ENCODE measurements around the gene CRB2. TPM values are rescaled to one million over a fixed set of nuclear protein-coding genes. Genes with fewer than 3 reads are reported as not detected.

CRB2 gene
- total RNA-seq, 2 experiments from 2014 or later, result not detected

DNA sequence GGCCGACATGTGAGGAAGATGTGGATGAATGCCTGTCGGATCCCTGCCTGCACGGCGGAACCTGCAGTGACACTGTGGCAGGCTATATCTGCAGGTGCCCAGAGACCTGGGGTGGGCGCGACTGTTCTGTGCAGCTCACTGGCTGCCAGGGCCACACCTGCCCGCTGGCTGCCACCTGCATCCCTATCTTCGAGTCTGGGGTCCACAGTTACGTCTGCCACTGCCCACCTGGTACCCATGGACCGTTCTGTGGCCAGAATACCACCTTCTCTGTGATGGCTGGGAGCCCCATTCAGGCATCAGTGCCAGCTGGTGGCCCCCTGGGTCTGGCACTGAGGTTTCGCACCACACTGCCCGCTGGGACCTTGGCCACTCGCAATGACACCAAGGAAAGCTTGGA lies 14.1 kb downstream of the CRB2 start:
- DNase-seq, result no peak
- ATAC-seq, result no peak
- H3K4me1 Mint-ChIP-seq (ENCODE audit: low read depth), result peaks cover 7% of the 10 kb centered on the region
- ChIA-PET POLR2A (no interaction called here), CTCF (interaction anchor here (0.7 kb wide), 1 partner anchor 20 kb away, joined by 3 read pairs; no protein-coding TSS in a partner anchor)
- no peak overlapping the region for H3K4me3 Mint-ChIP-seq
- no peaks in the 10 kb centered on the region for H3K9me3 Mint-ChIP-seq (ENCODE audit: insufficient read depth)
- H3K36me3 Mint-ChIP-seq (ENCODE audit: low read depth), result no peaks in the 10 kb centered on the region
- H3K27ac Mint-ChIP-seq, result no peak overlapping the region
- peaks cover 35% of the 10 kb centered on the region for H3K27me3 Mint-ChIP-seq (ENCODE audit: low read depth)

DNA sequence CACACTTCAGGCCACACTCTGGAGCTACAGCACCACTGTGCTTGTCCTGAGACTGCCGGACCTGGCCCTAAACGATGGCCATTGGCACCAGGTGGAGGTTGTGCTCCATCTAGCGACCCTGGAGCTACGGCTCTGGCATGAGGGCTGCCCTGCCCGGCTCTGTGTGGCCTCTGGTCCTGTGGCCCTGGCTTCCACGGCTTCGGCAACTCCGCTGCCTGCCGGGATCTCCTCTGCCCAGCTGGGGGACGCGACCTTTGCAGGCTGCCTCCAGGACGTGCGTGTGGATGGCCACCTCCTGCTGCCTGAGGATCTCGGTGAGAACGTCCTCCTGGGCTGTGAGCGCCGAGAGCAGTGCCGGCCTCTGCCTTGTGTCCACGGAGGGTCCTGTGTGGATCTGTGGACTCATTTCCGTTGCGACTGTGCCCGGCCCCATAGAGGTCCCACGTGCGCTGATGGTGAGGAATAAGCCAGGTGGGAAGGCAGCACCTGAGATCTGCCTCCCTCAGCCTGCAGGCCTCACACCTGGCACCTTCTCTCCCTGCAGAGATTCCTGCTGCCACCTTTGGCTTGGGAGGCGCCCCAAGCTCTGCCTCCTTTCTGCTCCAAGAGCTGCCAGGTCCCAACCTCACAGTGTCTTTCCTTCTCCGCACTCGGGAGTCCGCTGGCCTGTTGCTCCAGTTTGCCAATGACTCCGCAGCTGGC lies 14.7 kb downstream of the CRB2 start:
- ATAC-seq (no peak), DNase-seq (no peak)
- H3K27me3 Mint-ChIP-seq (ENCODE audit: low read depth), result peaks cover 34% of the 10 kb centered on the region
- peaks cover 8% of the 10 kb centered on the region for H3K4me1 Mint-ChIP-seq (ENCODE audit: low read depth)
- H3K9me3 Mint-ChIP-seq (ENCODE audit: insufficient read depth), result no peaks in the 10 kb centered on the region
- no peak overlapping the region for H3K4me3 Mint-ChIP-seq
- ChIA-PET CTCF (no interaction called here), POLR2A (no interaction called here)
- H3K36me3 Mint-ChIP-seq (ENCODE audit: low read depth), result no peaks in the 10 kb centered on the region
- H3K27ac Mint-ChIP-seq, result no peak overlapping the region

DNA sequence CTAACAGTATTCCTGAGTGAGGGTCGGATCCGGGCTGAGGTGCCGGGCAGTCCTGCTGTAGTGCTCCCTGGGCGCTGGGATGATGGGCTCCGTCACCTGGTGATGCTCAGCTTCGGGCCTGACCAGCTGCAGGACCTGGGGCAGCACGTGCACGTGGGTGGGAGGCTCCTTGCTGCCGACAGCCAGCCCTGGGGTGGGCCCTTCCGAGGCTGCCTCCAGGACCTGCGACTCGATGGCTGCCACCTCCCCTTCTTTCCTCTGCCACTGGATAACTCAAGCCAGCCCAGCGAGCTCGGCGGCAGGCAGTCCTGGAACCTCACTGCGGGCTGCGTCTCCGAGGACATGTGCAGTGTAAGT lies 15.2 kb downstream of the CRB2 start:
- DNase-seq, result no peak
- Mint-ChIP-seq H3K4me3 (no peak overlapping the region), H3K9me3 (ENCODE audit: insufficient read depth) (no peaks in the 10 kb centered on the region), H3K27ac (no peak overlapping the region), H3K27me3 (ENCODE audit: low read depth) (peaks cover 34% of the 10 kb centered on the region), H3K4me1 (ENCODE audit: low read depth) (peaks cover 8% of the 10 kb centered on the region), H3K36me3 (ENCODE audit: low read depth) (no peaks in the 10 kb centered on the region)
- CTCF ChIA-PET, result no interaction called here
- ATAC-seq, result no peak
- POLR2A ChIA-PET, result no interaction called here

DNA sequence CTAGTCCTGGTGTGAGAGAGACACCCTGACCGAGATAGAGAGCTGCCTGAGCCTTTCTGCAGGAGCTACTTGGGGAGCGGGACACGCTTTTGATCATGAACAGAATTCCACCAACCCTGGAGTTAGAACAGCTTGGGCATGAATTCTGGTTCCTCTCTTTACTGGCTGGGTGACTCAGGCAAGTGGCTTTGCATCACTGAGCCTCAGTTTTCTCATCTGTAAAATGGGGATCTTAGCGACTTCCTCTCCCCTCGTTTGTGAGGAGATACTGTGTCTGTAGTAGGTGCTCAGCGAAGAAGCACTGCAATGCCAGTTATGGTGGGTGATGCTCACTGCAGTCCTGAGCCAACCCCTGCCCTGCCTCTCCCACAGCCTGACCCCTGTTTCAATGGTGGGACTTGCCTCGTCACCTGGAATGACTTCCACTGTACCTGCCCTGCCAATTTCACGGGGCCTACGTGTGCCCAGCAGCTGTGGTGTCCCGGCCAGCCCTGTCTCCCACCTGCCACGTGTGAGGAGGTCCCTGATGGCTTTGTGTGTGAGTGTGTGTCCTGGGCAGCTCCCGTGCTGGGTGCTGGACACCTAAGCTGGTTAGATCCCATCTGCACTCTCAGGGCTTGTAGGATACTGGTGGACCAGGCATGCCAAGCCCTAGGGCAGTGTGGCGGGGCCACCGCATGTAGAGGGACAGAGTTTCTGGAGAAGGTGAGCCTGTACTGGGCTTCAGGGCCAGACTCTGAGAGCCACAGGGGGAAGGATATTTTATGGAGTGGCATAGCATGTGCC lies 16.0 kb downstream of the CRB2 start:
- ChIA-PET CTCF (no interaction called here), POLR2A (interaction anchor here (0.7 kb wide), 1 partner anchor 50 kb away, joined by 3 read pairs; no protein-coding TSS in a partner anchor)
- ATAC-seq (no peak), DNase-seq (no peak)
- H3K27ac Mint-ChIP-seq, result no peak overlapping the region
- H3K4me1 Mint-ChIP-seq (ENCODE audit: low read depth), result peaks cover 8% of the 10 kb centered on the region
- H3K9me3 Mint-ChIP-seq (ENCODE audit: insufficient read depth), result no peaks in the 10 kb centered on the region
- H3K4me3 Mint-ChIP-seq, result no peak overlapping the region
- H3K27me3 Mint-ChIP-seq (ENCODE audit: low read depth), result peaks cover 34% of the 10 kb centered on the region
- no peaks in the 10 kb centered on the region for H3K36me3 Mint-ChIP-seq (ENCODE audit: low read depth)

DNA sequence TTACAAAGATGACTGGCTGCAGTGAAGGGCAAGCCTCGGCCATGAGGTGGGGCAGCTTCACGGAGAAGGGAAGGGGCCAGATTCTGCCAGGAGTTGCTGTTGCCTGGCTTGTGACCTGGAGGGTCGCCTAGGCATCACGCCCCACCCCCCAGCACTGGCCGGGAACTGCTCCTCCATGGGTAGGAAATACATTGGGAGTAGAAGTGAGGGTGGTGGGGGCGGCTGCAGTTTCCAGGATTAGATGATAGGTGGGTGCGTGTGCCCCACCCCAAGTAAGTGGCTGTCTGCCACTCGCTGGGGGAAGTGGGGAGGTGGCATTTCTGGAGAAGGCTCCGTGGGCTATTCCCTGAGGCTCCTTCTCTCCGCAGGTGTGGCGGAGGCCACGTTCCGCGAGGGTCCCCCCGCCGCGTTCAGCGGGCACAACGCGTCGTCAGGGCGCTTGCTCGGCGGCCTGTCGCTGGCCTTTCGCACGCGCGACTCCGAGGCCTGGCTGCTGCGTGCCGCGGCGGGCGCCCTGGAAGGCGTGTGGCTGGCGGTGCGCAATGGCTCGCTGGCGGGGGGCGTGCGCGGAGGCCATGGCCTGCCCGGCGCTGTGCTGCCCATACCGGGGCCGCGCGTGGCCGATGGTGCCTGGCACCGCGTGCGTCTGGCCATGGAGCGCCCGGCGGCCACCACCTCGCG lies 16.9 kb downstream of the CRB2 start:
- H3K27me3 Mint-ChIP-seq (ENCODE audit: low read depth), result peaks cover 34% of the 10 kb centered on the region
- no peak overlapping the region for H3K27ac Mint-ChIP-seq
- ATAC-seq (no peak), DNase-seq (no peak)
- H3K9me3 Mint-ChIP-seq (ENCODE audit: insufficient read depth), result no peaks in the 10 kb centered on the region
- ChIA-PET POLR2A (no interaction called here), CTCF (no interaction called here)
- H3K36me3 Mint-ChIP-seq (ENCODE audit: low read depth), result no peaks in the 10 kb centered on the region
- no peak overlapping the region for H3K4me3 Mint-ChIP-seq
- H3K4me1 Mint-ChIP-seq (ENCODE audit: low read depth), result peaks cover 8% of the 10 kb centered on the region

DNA sequence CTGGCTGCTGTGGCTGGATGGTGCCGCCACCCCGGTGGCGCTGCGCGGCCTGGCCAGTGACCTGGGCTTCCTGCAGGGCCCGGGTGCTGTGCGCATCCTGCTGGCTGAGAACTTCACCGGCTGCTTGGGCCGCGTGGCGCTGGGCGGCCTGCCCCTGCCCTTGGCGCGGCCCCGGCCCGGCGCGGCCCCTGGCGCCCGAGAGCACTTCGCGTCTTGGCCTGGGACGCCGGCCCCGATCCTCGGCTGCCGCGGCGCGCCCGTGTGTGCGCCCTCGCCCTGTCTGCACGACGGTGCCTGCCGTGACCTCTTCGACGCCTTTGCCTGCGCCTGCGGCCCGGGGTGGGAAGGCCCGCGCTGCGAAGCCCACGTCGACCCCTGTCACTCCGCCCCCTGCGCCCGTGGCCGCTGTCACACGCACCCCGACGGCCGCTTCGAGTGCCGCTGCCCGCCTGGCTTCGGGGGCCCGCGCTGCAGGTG lies 17.5 kb downstream of the CRB2 start:
- ChIA-PET CTCF (no interaction called here), POLR2A (no interaction called here)
- DNase-seq (no peak), ATAC-seq (peak; percentile 17)
- H3K27ac Mint-ChIP-seq, result no peak overlapping the region
- no peaks in the 10 kb centered on the region for H3K9me3 Mint-ChIP-seq (ENCODE audit: insufficient read depth)
- H3K4me1 Mint-ChIP-seq (ENCODE audit: low read depth), result peaks cover 8% of the 10 kb centered on the region
- no peaks in the 10 kb centered on the region for H3K36me3 Mint-ChIP-seq (ENCODE audit: low read depth)
- no peak overlapping the region for H3K4me3 Mint-ChIP-seq
- H3K27me3 Mint-ChIP-seq (ENCODE audit: low read depth), result peaks cover 34% of the 10 kb centered on the region

DNA sequence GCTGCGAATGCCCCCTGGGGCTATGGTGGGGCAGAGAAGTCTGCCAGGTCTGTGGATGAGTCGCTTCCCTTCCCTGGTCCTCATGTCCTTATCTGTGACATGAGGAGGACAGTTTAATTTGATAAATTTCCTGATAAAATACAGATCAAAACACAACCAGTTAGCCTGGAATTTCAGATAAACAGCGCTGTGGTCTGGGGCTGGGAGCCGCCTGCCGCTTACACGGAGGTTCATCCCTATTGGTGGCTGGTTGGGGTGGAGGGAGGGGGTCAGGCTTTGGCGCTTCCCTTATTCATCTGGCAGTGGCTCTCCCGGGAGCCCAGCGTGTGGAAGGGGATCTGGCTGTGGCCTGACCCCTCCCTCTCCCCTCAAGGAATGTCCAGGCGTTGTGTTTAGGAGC lies 17.9 kb downstream of the CRB2 start:
- ATAC-seq, result no peak
- no peak overlapping the region for H3K4me3 Mint-ChIP-seq
- POLR2A ChIA-PET, result no interaction called here
- H3K4me1 Mint-ChIP-seq (ENCODE audit: low read depth), result peaks cover 8% of the 10 kb centered on the region
- CTCF ChIA-PET, result no interaction called here
- H3K27ac Mint-ChIP-seq, result no peak overlapping the region
- H3K36me3 Mint-ChIP-seq (ENCODE audit: low read depth), result no peaks in the 10 kb centered on the region
- H3K27me3 Mint-ChIP-seq (ENCODE audit: low read depth), result peaks cover 34% of the 10 kb centered on the region
- H3K9me3 Mint-ChIP-seq (ENCODE audit: insufficient read depth), result no peaks in the 10 kb centered on the region
- DNase-seq, result no peak

DNA sequence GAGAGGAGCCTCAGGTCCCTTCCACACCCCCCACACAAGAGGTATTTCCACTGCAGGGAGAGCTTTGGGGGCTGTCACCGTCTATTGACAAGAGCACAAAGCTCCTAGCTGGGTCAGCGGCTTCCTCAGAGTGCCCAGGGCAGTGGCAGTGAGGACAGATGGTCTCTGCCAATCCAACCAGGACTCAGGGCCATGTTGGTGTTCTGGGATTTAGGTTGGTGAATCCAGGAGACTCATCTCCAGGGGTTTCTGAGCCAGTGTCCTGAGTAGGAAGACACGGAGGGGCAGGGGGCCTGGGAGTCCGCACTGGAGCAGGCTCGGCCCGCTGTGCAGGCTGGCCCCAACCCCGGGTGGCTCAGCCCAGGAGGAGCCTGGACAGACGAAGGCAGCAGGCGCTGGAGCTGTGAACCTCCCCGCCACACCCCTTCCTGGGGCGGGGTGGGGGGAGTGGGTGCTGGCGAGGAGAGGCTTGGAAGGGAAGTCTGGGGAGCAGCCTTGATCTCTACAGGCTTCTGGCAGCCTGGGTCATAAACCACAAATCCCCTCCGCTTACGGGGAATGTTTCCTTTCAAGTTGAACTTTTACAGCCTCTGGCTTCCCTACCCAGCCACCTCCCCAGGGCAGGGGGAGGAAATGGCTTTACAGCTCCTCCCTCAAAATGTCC lies 19.6 kb downstream of the CRB2 start:
- Mint-ChIP-seq H3K27ac (no peak overlapping the region), H3K36me3 (ENCODE audit: low read depth) (no peaks in the 10 kb centered on the region), H3K27me3 (ENCODE audit: low read depth) (peaks cover 32% of the 10 kb centered on the region), H3K4me1 (ENCODE audit: low read depth) (peaks cover 8% of the 10 kb centered on the region), H3K9me3 (ENCODE audit: insufficient read depth) (no peaks in the 10 kb centered on the region), H3K4me3 (no peak overlapping the region)
- ChIA-PET CTCF (interaction anchor here (1.2 to 1.3 kb wide), 2 partner anchors 10 to 22 kb away, joined by 4 to 7 read pairs; no protein-coding TSS in a partner anchor), POLR2A (no interaction called here)
- DNase-seq (no peak), ATAC-seq (peak; percentile 22)

DNA sequence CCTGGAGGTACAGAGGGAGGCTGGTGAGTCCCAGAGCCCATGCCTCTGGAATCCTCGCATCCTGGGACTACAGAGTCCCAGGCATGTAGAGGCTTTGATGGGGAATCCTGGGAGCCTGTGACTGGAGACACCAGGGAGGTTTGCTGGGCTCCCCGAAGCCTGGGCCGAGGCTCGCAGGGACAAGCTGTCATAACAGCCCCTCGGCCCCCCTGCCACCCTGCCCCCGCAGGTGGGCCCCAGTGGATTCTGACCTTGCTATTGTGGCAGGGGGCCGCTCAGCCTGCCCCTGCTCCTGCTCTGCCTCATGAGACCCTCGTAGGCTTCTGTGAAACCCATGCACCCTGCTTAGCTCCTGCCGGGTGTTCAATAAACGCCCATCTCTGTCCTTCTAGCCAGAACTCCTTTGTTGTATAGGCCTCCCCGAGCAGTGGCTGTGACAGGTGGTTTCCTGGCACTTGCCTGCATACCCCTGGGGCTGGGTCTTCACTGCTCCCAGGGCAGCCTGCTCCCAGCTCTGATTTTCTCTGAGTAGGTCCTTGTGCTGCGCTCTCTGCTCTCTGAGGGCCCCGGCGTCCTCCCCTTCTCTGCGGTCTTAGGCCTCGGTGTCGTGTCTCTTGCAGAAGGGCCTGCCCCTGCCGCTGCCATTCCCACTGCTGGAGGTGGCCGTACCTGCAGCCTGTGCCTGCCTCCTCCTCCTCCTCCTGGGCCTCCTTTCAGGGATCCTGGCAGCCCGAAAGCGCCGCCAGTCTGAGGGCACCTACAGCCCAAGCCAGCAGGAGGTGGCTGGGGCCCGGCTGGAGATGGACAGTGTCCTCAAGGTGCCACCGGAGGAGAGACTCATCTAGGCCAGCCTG lies 20.4 kb downstream of the CRB2 start:
- H3K9me3 Mint-ChIP-seq (ENCODE audit: insufficient read depth), result no peaks in the 10 kb centered on the region
- no peak overlapping the region for H3K27ac Mint-ChIP-seq
- CTCF ChIA-PET, result interaction anchor here (1.2 to 1.3 kb wide), 3 partner anchors 9 to 27 kb away, joined by 4 to 7 read pairs (median 5); no protein-coding TSS in a partner anchor
- peaks cover 32% of the 10 kb centered on the region for H3K27me3 Mint-ChIP-seq (ENCODE audit: low read depth)
- H3K36me3 Mint-ChIP-seq (ENCODE audit: low read depth), result no peaks in the 10 kb centered on the region
- DNase-seq (no peak), ATAC-seq (no peak)
- peaks cover 8% of the 10 kb centered on the region for H3K4me1 Mint-ChIP-seq (ENCODE audit: low read depth)
- POLR2A ChIA-PET, result no interaction called here
- H3K4me3 Mint-ChIP-seq, result no peak overlapping the region

DNA sequence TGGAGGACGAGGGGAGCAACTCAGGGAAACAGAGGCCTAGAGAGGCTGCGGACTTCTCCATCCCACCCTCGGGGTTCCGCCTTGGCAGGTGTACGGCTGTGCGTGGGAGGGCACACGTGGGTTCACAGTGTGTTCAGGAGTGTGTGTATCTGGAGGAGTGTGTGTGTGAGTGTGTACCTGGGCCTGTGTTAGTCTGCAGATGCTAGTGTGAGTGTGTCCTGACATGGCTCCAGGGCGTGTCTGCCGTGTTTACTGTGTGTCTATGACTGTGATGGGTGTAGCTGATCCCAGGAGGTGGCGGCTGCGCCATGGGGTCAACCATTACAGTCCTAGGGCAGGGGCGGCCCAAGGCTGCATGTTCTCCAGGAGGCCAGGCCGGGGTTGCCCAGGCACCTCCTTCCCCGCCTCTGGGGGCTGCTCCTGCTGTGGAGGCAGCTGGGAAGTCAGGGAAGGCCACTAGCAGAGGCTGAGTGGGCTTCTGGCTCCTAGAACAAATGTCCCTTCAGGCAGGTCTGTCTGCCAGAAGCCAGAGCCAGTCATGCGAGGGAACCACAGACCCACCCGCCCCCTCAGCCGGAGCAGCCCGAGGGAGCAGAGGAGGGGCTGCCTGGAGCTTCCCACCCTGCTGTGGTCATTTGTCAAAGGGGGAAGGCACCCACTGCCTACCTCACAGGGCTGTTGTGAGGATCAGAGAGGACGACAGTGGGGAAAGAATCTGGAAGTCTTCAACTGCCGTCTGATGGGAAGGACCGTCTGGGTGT lies 21.4 kb downstream of the CRB2 start:
- CTCF ChIA-PET, result interaction anchor here (1.2 to 1.3 kb wide), 2 partner anchors 23 to 28 kb away, joined by 4 to 5 read pairs; no protein-coding TSS in a partner anchor
- H3K36me3 Mint-ChIP-seq (ENCODE audit: low read depth), result no peaks in the 10 kb centered on the region
- no peak overlapping the region for H3K27ac Mint-ChIP-seq

More for the DNA sequence above, 21.4 kb downstream of the CRB2 start:
- DNase-seq, result no peak
- POLR2A ChIA-PET, result no interaction called here
- Mint-ChIP-seq H3K4me3 (no peak overlapping the region), H3K4me1 (ENCODE audit: low read depth) (peaks cover 8% of the 10 kb centered on the region), H3K9me3 (ENCODE audit: insufficient read depth) (no peaks in the 10 kb centered on the region), H3K27me3 (ENCODE audit: low read depth) (peaks cover 23% of the 10 kb centered on the region)
- no peak for ATAC-seq

All from activated CD8-positive, alpha-beta T cell treated with anti-CD3 and anti-CD28 coated beads, Interleukin-2, amount 10 ng/mL, durations not matched to agents 7 days and 5 days (primary cell).